ENCODE measurements around the gene ELF2.
A peak's percentile ranks its signal among the peaks of the same experiment; 100 is the strongest.
"Not testable (repeated sequence)": the region's sequence is repeated elsewhere in the genome, so short reads cannot be mapped to it uniquely, and the experiment has no call there.

Gene ELF2

DNA sequence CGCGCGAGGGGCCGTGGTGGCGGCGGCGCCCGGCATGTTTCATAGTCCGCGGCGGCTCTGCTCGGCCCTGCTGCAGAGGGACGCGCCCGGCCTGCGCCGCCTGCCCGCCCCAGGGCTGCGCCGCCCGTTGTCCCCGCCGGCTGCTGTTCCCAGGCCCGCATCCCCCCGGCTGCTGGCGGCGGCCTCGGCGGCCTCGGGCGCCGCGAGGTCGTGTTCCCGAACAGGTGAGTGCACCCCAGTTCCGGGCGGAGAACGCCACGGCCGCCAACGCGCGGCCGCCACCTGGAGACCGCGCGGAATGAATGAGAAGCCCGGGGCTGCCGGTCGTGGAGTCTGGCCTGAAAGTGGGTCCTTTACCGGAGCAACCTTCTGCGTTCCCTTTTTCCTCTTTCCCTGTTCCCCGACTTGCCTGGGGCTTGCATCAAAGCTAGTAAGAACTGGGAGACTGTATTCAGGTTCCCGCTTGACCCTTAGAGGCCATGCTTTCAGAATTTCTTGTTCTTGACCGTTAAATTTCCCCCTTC is 161.0 kb downstream of the ELF2 start:
- H3K36me3 Mint-ChIP-seq (ENCODE audit: low read depth), result peaks cover 21% of the 10 kb centered on the region
- H3K9me3 Mint-ChIP-seq, result no peaks in the 10 kb centered on the region
- peaks cover 48% of the 10 kb centered on the region for H3K4me1 Mint-ChIP-seq (ENCODE audit: low read depth)
- no peaks in the 10 kb centered on the region for H3K27me3 Mint-ChIP-seq
- H3K4me3 Mint-ChIP-seq, result peak overlapping the region; percentile 94
- H3K27ac Mint-ChIP-seq, result peak overlapping the region; percentile 89

GRCh38 chr4:139015269-139015947 is 161.6 kb downstream of the ELF2 start, which contains the start of gene NOCT:
NOCT (plus strand) TSS chr4:139015781; CDS start chr4:139015982, 201 bp downstream.
- Mint-ChIP-seq H3K36me3 (ENCODE audit: low read depth) (peaks cover 20% of the 10 kb centered on the region), H3K27me3 (no peaks in the 10 kb centered on the region), H3K4me1 (ENCODE audit: low read depth) (peaks cover 46% of the 10 kb centered on the region), H3K27ac (peak within 1 kb of the TSS; percentile 99), H3K9me3 (no peaks in the 10 kb centered on the region), H3K4me3 (peak within 1 kb of the TSS; percentile 94)

- Mint-ChIP-seq H3K4me3 (peak overlapping the region; percentile 82), H3K27ac (peak overlapping the region; percentile 99), H3K36me3 (ENCODE audit: low read depth) (peaks cover 15% of the 10 kb centered on the region), H3K27me3 (no peaks in the 10 kb centered on the region), H3K9me3 (no peaks in the 10 kb centered on the region), H3K4me1 (ENCODE audit: low read depth) (peaks cover 39% of the 10 kb centered on the region)
Measured at GRCh38 chr4:139014371-139015268, 162.4 kb downstream of the ELF2 start.

DNA sequence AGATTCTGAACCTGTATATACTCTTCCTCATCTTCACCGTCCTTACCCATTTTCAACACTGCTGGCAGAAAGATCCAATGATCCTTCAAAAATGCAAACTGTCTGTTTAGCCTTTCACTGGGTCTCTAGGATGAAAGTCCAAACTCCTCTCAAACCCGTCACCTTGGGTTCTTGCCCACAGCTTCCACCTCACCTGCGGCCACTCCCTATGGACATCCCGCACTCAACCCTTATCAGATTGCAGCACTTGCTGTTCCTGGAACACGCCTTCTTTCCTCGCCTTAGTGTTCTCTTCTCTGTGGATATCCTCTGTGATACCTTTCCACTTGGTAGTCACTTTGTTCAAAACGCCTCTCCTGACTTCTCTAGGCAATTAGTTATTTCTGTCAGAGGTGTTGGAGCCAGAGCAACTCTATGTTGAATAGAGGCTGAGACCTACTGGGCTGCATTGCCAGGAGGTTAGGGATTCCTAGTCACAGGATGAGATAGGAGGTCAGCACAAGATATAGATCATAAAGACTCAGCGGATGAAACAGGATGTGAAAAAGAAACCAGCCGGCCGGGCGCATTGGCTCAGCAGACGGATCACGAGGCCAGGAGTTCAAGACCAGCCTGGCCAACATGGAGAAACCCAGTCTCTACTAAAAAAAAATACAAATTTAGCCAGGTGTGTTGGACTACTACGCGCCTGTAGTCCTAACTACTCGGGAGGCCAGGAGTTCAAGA is 165.6 kb downstream of the ELF2 start:
- Mint-ChIP-seq H3K4me1 (ENCODE audit: low read depth) (peaks cover 18% of the 10 kb centered on the region), H3K4me3 (no peak overlapping the region), H3K36me3 (ENCODE audit: low read depth) (no peaks in the 10 kb centered on the region), H3K27ac (no peak overlapping the region), H3K9me3 (no peaks in the 10 kb centered on the region), H3K27me3 (no peaks in the 10 kb centered on the region)

- Mint-ChIP-seq H3K27me3 (no peaks in the 10 kb centered on the region), H3K4me3 (no peak overlapping the region), H3K27ac (no peak overlapping the region), H3K9me3 (no peaks in the 10 kb centered on the region), H3K4me1 (ENCODE audit: low read depth) (peaks cover 12% of the 10 kb centered on the region), H3K36me3 (ENCODE audit: low read depth) (no peaks in the 10 kb centered on the region)
Measured at GRCh38 chr4:139009702-139010101, 167.3 kb downstream of the ELF2 start.

DNA sequence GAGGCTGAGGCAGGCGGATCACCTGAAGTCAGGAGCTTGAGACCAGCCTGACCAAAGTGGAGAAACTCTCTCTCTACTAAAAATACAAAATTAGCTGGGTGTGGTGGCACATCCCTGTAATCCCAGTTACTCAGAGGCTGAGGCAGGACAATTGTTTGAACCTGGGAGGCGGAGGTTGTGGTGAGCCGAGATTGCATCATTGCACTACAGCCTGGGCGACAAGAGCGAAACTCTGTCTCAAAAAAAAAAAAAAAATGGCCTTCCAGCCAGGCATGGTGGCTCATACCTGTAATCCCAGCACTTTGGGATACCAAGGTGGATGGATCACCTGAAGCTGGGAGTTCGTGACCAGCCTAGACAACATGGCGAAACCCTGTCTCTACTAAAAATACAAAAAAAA is 168.7 kb downstream of the ELF2 start:
- H3K36me3 Mint-ChIP-seq (ENCODE audit: low read depth); H3K4me1 Mint-ChIP-seq (ENCODE audit: low read depth); H3K27ac Mint-ChIP-seq; H3K4me3 Mint-ChIP-seq; H3K9me3 Mint-ChIP-seq; H3K27me3 Mint-ChIP-seq: not testable (repeated sequence)

DNA sequence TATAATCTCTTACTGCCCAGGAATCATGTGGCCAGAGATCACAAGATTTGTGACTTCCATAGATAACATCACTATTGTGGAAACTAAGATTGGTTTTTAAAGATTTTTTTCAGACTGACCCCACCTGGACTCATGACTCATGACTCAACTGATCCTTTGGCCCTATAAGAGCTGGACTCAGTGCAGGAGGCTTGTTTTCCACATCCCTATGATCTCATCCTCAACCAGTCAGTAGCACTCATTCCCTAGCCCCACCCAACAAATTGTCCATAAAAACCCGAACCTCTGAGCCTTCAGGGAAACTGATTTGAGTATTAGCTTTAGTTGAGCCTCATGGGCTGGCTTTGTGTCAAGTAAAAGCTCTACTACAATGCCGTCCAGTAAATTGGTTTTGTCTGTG is 169.4 kb downstream of the ELF2 start:
- Mint-ChIP-seq H3K4me3 (no peak overlapping the region), H3K27ac (no peak overlapping the region), H3K9me3 (no peaks in the 10 kb centered on the region), H3K4me1 (ENCODE audit: low read depth) (no peaks in the 10 kb centered on the region), H3K27me3 (no peaks in the 10 kb centered on the region), H3K36me3 (ENCODE audit: low read depth) (no peaks in the 10 kb centered on the region)

Measured in stimulated activated naive CD8-positive, alpha-beta T cell treated with anti-CD3 and anti-CD28 coated beads, Interleukin-15, Interleukin-2, amounts not matched to agents 100 ng/mL and 50 ng/mL, for 24 hours (primary cell).